B cell (primary cell): ENCODE data around the gene CSF1R. TPM values are rescaled to one million over a fixed set of nuclear protein-coding genes. Genes with fewer than 3 reads are reported as not detected.

ENCODE experiments used
- ATAC-seq: fragments of 200-7000 bp; cut with Tn5 transposase; one replicate; pipeline ENCODE4 v1.10.0; 2021; ENCODE audit warnings: low read depth, mild to moderate bottlenecking, moderate number of reproducible peaks, moderate library complexity
- CTCF ChIA-PET: fragments of 350-600 bp; sonication (Branson Sonifier 250); formaldehyde crosslinking; loops from one replicate; lab custom pipeline; 2021; ENCODE audit warnings: antibody characterized with exemption, inconsistent platforms; lab: Charles Lee
- POLR2A ChIA-PET: fragments of 350-600 bp; sonication (Branson Sonifier 250); formaldehyde crosslinking; loops from one replicate; lab custom pipeline; 2021; ENCODE audit warnings: antibody characterized with exemption; lab: Charles Lee
- DNase-seq: peaks from one replicate; pipeline ENCODE4 v3.0.0; 2013
- H2AFZ ChIP-seq: 2 replicates; pipeline ENCODE4 v1.6.1; 2012; ENCODE audit warnings: mild to moderate bottlenecking, low read depth, low read length; ENCODE audit not compliant: insufficient read depth, poor library complexity, severe bottlenecking
- H3K27ac ChIP-seq, 2 donors: 1 replicate in 1 of 2; 2 replicates in 1 of 2; pipeline ENCODE4 v1.5.1; 2012 to 2013; ENCODE audit warnings: low read length in 2 of 2, mild to moderate bottlenecking in 2 of 2, moderate library complexity in 1 of 2
- H3K27me3 ChIP-seq, 4 experiments: fragments of 200-600 bp in 1 of 4; sonication (generic) in 1 of 4; replicated peaks in 1 of 4; 1 replicate in 2 of 4; 2 replicates in 2 of 4; pipeline versions ENCODE4 v1.6.1 to v1.7.0; 2013 to 2016; ENCODE audit warnings: low read length in 3 of 4, mild to moderate bottlenecking in 2 of 4, mixed read lengths in 1 of 4, moderate library complexity in 1 of 4; ENCODE audit not compliant: insufficient read depth in 4 of 4, control insufficient read depth in 3 of 4; ENCODE audit errors: control extremely low read depth in 1 of 4
- H3K36me3 ChIP-seq, 2 experiments: replicated peaks in 1 of 2; 1 replicate in 1 of 2; 2 replicates in 1 of 2; pipeline versions ENCODE4 v1.6.1 to v1.7.1; 2013; ENCODE audit warnings: low read length in 1 of 2; ENCODE audit not compliant: insufficient read depth in 2 of 2, control insufficient read depth in 1 of 2; ENCODE audit errors: control extremely low read depth in 1 of 2, extremely low read depth in 1 of 2
- H3K4me1 ChIP-seq, 2 donors: fragments of 200-600 bp in 1 of 2; sonication (generic) in 1 of 2; 1 replicate in 1 of 2; 2 replicates in 1 of 2; pipeline versions ENCODE4 v1.5.1 to v1.6.1; 2013 to 2017; ENCODE audit warnings: low read length in 2 of 2; ENCODE audit not compliant: control insufficient read depth in 2 of 2, insufficient read depth in 2 of 2
- H3K4me2 ChIP-seq: replicated peaks from 2 replicates; pipeline ENCODE3; 2012; ENCODE audit warnings: mild to moderate bottlenecking, low read depth, low read length; ENCODE audit not compliant: poor library complexity, severe bottlenecking
- H3K4me3 ChIP-seq, 5 experiments: fragments of 200-600 bp in 1 of 5; sonication (generic) in 1 of 5; 1 replicate in 3 of 5; 2 replicates in 2 of 5; pipeline versions ENCODE4 v1.5.1 to v1.7.0; 2011 to 2016; ENCODE audit warnings: low read length in 4 of 5, mild to moderate bottlenecking in 4 of 5, low read depth in 2 of 5, control low read depth in 1 of 5, moderate library complexity in 1 of 5; ENCODE audit not compliant: insufficient read depth in 1 of 5; ENCODE audit errors: control extremely low read depth in 1 of 5, extremely low read depth in 1 of 5
- H3K79me2 ChIP-seq: fragments of 200-600 bp; sonication (generic); one replicate; pipeline ENCODE4 v1.6.0; 2016; ENCODE audit warnings: low read length; ENCODE audit not compliant: control insufficient read depth, insufficient read depth
- H3K9ac ChIP-seq: fragments of 200-600 bp; sonication (generic); 2 replicates; pipeline ENCODE4 v1.6.1; 2017; ENCODE audit warnings: mild to moderate bottlenecking, low read length, moderate library complexity
- H3K9me3 ChIP-seq, 3 donors: one replicate each; pipeline versions ENCODE4 v1.6.1 to v1.7.1; 2013; ENCODE audit warnings: low read length in 2 of 3; ENCODE audit not compliant: control insufficient read depth in 2 of 3, insufficient read depth in 1 of 3; ENCODE audit errors: control extremely low read depth in 1 of 3
- H4K20me1 ChIP-seq: 2 replicates; pipeline ENCODE4 v1.6.0; 2012; ENCODE audit warnings: mild to moderate bottlenecking, low read length; ENCODE audit not compliant: insufficient read depth, control insufficient read depth, poor library complexity, severe bottlenecking
- H3K27ac Mint-ChIP-seq: one replicate; pipeline ENCODE4 v1.8.0; 2021; ENCODE audit warnings: mixed read lengths
- H3K27me3 Mint-ChIP-seq: one replicate; pipeline ENCODE4 v1.8.0; 2021; ENCODE audit warnings: mixed read lengths
- H3K4me1 Mint-ChIP-seq: one replicate; pipeline ENCODE4 v1.8.0; 2021; ENCODE audit warnings: mixed read lengths
- H3K4me3 Mint-ChIP-seq: one replicate; pipeline ENCODE4 v1.8.0; 2021; ENCODE audit warnings: mixed read lengths
- H3K9me3 Mint-ChIP-seq: one replicate; pipeline ENCODE4 v1.8.0; 2022; ENCODE audit warnings: mixed read lengths; ENCODE audit not compliant: insufficient read depth
- EZH2 ChIP-seq: IDR thresholded peaks from 2 replicates; pipeline ENCODE4 v1.6.1; 2012; ENCODE audit warnings: borderline replicate concordance, low read depth, mild to moderate bottlenecking, moderate library complexity, low read length; ENCODE audit not compliant: insufficient read depth, poor library complexity, severe bottlenecking
- WGBS: methylation state at CpG from one replicate; pipeline ENCODE4 v1.1.5; 2013; ENCODE audit warnings: missing lambda C conversion rate; ENCODE audit not compliant: insufficient coverage; 5-methylcytosine and 5-hydroxymethylcytosine counted together
- intact Hi-C: fragments of 100-400 bp; cut with micrococcal nuclease; formaldehyde crosslinking; loops from one replicate; pipeline ENCODE4 v1.10.0; 2022
- polyA plus RNA-seq: library from polyadenylated mRNA; depleted of rRNA; stranded (reverse); fragments of >200 nt; gene quantifications from 2 replicates; pipeline ENCODE4 v1.2.3, GENCODE V29; 2012
- total RNA-seq, 2 donors: library from RNA; stranded (reverse); fragments of 120-200 nt in 1 of 2; gene quantifications; 1 replicate in 1 of 2; 2 replicates in 1 of 2; pipeline versions ENCODE4 v1.2.3 to v1.2.4, GENCODE V29; 2013 to 2022
- TF ChIP-seq, protein P1 (sequence below): fragments of 200-600 bp; IDR thresholded peaks from one replicate; pipeline ENCODE4 v1.8.0; 2022; ENCODE audit warnings: antibody characterized with exemption, mild to moderate bottlenecking

The CSF1R gene
- total and polyA plus RNA-seq, 2 donors (not counting 1 experiment from before 2014, with no cell fraction given): 1.6 to 2.5 TPM

DNA sequence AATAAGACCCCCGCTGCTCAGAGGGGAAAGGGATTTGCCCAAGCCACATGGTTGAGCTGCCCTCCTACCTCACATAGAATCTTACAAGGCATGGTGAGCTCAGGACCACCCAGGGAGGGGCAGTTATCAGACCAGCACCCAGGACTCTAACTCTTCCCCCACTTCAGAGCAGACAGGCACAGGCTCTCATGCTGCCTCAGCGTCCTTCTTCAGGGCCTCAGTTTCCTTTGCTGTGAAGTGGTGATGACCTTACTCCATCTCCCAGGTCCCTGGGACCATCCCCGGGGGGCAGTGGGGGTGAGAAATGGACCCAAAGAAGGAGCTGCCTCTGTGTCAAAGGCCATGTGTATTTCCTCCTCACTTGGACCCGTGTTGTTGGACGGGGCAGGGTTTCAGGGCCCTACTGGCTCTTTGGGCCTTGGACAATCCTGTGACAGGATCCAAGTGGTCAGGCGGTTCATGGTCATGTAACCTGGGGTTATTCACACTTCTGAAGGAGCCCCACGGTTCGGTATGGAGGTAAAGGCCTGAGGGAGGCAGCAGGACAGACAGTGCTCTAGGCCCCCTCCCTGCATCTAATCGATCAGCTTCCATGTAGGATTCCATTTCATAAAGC is 31.7 kb upstream of the CSF1R start:
- Histone ChIP-seq H4K20me1 (no peaks in the 10 kb centered on the region), H3K79me2 (no peaks in the 10 kb centered on the region), H3K4me2 (no peak overlapping the region), H3K27me3 (no peaks in the 10 kb centered on the region), H2AFZ (no peak overlapping the region), H3K9me3 (peaks cover 0 to 4% (median 0%) of the 10 kb centered on the region in 3 donors), H3K4me1 (no peaks in the 10 kb centered on the region), H3K36me3 (no peaks in the 10 kb centered on the region), H3K27ac (no peak overlapping the region), H3K4me3 (no peak overlapping the region), H3K9ac (no peak overlapping the region)
- Mint-ChIP-seq H3K9me3 (no peaks in the 10 kb centered on the region), H3K4me1 (no peaks in the 10 kb centered on the region), H3K27ac (no peak overlapping the region), H3K27me3 (peaks cover 3% of the 10 kb centered on the region), H3K4me3 (no peak overlapping the region)
- CTCF ChIA-PET: no interaction called here
- no peak for DNase-seq
- no peak for ATAC-seq
- intact Hi-C loops: no loop called here
- POLR2A ChIA-PET: no interaction called here
- 91% methylated on average over 7 of the region's 9 CpGs for WGBS
- no peak for TF ChIP-seq EZH2
- TF ChIP-seq, protein P1, sequence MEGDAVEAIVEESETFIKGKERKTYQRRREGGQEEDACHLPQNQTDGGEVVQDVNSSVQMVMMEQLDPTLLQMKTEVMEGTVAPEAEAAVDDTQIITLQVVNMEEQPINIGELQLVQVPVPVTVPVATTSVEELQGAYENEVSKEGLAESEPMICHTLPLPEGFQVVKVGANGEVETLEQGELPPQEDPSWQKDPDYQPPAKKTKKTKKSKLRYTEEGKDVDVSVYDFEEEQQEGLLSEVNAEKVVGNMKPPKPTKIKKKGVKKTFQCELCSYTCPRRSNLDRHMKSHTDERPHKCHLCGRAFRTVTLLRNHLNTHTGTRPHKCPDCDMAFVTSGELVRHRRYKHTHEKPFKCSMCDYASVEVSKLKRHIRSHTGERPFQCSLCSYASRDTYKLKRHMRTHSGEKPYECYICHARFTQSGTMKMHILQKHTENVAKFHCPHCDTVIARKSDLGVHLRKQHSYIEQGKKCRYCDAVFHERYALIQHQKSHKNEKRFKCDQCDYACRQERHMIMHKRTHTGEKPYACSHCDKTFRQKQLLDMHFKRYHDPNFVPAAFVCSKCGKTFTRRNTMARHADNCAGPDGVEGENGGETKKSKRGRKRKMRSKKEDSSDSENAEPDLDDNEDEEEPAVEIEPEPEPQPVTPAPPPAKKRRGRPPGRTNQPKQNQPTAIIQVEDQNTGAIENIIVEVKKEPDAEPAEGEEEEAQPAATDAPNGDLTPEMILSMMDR: no peak

DNA sequence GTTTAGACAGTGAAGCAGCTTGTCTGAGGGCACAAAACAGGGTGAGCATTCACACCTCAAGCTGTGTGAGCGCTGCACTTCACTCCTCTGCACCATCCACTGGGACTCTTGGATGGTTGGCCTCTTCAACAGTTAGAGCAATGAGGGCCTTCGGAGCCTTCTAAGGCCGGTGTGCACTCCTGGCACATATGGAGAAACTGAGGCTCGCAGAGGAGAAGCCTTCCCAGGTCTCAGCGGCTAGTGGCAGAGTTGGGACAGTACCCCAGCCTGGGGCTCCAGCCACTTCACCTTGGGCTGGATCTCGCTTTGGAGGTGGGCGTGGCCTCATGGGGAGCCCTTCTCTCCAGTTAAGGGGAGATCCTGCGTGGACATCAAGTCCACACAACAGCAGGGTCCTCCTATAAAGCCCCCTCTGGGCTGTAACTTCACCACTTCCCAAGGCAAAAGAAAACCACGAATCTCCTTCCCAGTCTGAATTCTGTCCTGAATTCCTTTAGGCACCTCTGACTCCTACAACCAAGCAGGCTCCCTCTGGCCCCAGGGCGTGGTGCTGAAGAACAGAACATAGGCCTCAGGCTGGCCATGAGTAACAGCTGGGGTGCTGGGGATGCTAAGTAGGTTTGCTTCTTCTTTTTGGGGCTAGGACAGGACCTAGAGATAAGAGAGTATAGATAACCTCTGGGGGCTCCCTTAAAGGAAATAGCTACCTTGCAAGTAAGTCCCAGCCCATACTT is 30.5 kb upstream of the CSF1R start:
- no peak for DNase-seq

More for the DNA sequence above, 30.5 kb upstream of the CSF1R start:
- Mint-ChIP-seq H3K27me3 (peaks cover 9% of the 10 kb centered on the region), H3K9me3 (no peaks in the 10 kb centered on the region), H3K4me1 (no peaks in the 10 kb centered on the region), H3K27ac (no peak overlapping the region), H3K4me3 (no peak overlapping the region)
- TF ChIP-seq, protein P1: no peak
- TF ChIP-seq EZH2: no peak
- H3K9ac ChIP-seq: no peak overlapping the region
- no peaks in the 10 kb centered on the region for H3K36me3 ChIP-seq
- no peak overlapping the region for H3K4me3 ChIP-seq
- ChIA-PET POLR2A (no interaction called here), CTCF (no interaction called here)
- H3K4me2 ChIP-seq: no peak overlapping the region
- H3K79me2 ChIP-seq: no peaks in the 10 kb centered on the region
- no peak overlapping the region for H3K27ac ChIP-seq
- H4K20me1 ChIP-seq: no peaks in the 10 kb centered on the region
- no peaks in the 10 kb centered on the region for H3K4me1 ChIP-seq
- H3K9me3 ChIP-seq: peaks cover 0 to 5% (median 0%) of the 10 kb centered on the region in 3 donors
- H2AFZ ChIP-seq: no peak overlapping the region
- no peaks in the 10 kb centered on the region for H3K27me3 ChIP-seq
- intact Hi-C loops: no loop called here
- no peak for ATAC-seq
- 100% methylated on average over 9 of the region's 10 CpGs for WGBS
